Fibroblast of lung (primary cell): ENCODE results near the gene CEP128.

Experiments used
- CTCF ChIP-seq, 2 donors: IDR thresholded peaks in 1 of 2; conservative IDR thresholded peaks in 1 of 2; 1 replicate in 1 of 2; 2 replicates in 1 of 2; pipeline ENCODE4 v1.5.1; 2011 to 2012; ENCODE audit warnings: low read length in 2 of 2, control low read depth in 1 of 2, inconsistent platforms in 1 of 2, low read depth in 1 of 2, mild to moderate bottlenecking in 1 of 2
- EZH2 ChIP-seq: IDR thresholded peaks from 2 replicates; pipeline ENCODE4 v1.5.1; 2012; ENCODE audit warnings: low read length, control low read depth, mild to moderate bottlenecking; ENCODE audit errors: missing control alignments

GRCh38 chr14:80978403-80978802 is 36.9 kb upstream of the CEP128 start:
- TF ChIP-seq CTCF (conservative IDR thresholded peaks at IDR 0.05 in 1 of 2, IDR thresholded peaks at IDR 0.05 in 1 of 2; ENCODE audit: low read depth in 1 of 2, low read length in 2 of 2) (no peak), EZH2 (no peak)
